ENCODE results near the gene PIP5K1C.

The PIP5K1C gene

GRCh38 chr19:3698386-3698950 is 1.8 kb downstream of the PIP5K1C start:
- in situ Hi-C loops (cut with MboI; ENCODE audit: low sequenced_read_pairs, unreplicated experiment) = no loop called here
- TF ChIP-seq, protein P1, sequence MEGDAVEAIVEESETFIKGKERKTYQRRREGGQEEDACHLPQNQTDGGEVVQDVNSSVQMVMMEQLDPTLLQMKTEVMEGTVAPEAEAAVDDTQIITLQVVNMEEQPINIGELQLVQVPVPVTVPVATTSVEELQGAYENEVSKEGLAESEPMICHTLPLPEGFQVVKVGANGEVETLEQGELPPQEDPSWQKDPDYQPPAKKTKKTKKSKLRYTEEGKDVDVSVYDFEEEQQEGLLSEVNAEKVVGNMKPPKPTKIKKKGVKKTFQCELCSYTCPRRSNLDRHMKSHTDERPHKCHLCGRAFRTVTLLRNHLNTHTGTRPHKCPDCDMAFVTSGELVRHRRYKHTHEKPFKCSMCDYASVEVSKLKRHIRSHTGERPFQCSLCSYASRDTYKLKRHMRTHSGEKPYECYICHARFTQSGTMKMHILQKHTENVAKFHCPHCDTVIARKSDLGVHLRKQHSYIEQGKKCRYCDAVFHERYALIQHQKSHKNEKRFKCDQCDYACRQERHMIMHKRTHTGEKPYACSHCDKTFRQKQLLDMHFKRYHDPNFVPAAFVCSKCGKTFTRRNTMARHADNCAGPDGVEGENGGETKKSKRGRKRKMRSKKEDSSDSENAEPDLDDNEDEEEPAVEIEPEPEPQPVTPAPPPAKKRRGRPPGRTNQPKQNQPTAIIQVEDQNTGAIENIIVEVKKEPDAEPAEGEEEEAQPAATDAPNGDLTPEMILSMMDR (IDR thresholded peaks at IDR 0.05; ENCODE audit: borderline replicate concordance, control extremely low read depth, extremely low read depth, insufficient read depth, missing control alignments) = no peak
- DNase-seq (ENCODE audit: low spot score) = no peak

DNA sequence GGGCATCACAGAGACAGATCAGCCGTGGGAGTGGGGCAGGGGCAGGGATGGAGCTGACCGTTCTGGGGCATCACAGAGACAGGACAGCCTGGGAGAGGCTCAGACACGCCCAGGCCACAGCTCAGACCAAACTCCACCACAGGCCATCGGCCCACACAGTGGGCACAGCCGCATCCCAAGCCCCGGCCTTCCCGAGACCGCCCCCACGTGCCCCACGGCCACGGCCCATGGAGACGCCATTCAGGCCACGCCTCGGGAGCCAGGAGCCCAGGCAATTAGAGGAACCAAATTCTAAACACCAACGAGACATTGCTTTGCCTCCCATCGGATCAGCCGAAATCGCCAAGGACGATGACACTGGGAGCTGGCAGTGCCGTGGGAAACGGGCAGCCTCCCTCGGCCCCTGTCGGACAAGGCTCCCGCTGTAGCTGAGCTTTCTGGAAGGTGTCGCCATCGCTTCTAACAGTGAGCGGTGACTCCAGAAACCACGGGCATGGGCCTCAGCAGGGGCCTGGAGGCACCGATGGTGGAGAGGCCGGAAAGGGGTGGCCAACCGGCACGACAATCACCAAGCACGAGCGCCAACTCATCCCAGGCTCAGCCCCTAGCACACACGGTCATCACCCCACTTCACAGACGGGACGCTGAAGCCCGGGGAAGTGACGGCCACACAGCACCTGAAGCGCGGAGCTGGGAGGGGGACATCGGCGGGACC is 2.4 kb downstream of the PIP5K1C start:
- in situ Hi-C loops (cut with MboI; ENCODE audit: low sequenced_read_pairs, unreplicated experiment) = no loop called here
- DNase-seq (ENCODE audit: low spot score) = no peak
- TF ChIP-seq, protein P1 (IDR thresholded peaks at IDR 0.05; ENCODE audit: borderline replicate concordance, control extremely low read depth, extremely low read depth, insufficient read depth, missing control alignments) = no peak

DNA sequence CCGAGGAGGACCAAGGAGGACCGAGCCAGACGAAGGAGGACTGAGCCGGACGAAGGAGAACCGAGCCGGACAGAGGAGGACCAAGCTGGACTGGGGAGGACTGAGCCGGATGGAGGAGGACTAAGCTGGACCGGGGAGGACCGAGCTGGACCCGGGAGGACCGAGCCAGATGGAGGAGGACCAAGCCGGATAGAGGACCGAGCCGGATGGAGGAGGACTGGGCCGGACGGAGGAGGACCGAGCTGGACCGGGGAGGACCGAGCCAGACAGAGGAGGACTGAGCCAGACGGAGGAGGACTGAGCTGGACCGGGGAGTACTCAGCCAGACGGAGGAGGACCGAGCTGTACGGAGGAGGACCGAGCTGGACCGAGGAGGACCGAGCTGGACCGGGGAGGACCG is 3.2 kb downstream of the PIP5K1C start:
- in situ Hi-C loops (cut with MboI; ENCODE audit: low sequenced_read_pairs, unreplicated experiment) = no loop called here
- DNase-seq (ENCODE audit: low spot score) = no peak
- TF ChIP-seq, protein P1 (IDR thresholded peaks at IDR 0.05; ENCODE audit: borderline replicate concordance, control extremely low read depth, extremely low read depth, insufficient read depth, missing control alignments) = no peak

GRCh38 chr19:3696660-3696995 is 3.6 kb downstream of the PIP5K1C start:
- DNase-seq (ENCODE audit: low spot score) = no peak
- TF ChIP-seq, protein P1 (IDR thresholded peaks at IDR 0.05; ENCODE audit: borderline replicate concordance, control extremely low read depth, extremely low read depth, insufficient read depth, missing control alignments) = no peak
- in situ Hi-C loops (cut with MboI; ENCODE audit: low sequenced_read_pairs, unreplicated experiment) = no loop called here

GRCh38 chr19:3695986-3696659 is 4.1 kb downstream of the PIP5K1C start:
- in situ Hi-C loops (cut with MboI; ENCODE audit: low sequenced_read_pairs, unreplicated experiment) = no loop called here

GRCh38 chr19:3695124-3695733 is 5.0 kb downstream of the PIP5K1C start:
- TF ChIP-seq, protein P1 (IDR thresholded peaks at IDR 0.05; ENCODE audit: borderline replicate concordance, control extremely low read depth, extremely low read depth, insufficient read depth, missing control alignments) = no peak
- no peak for DNase-seq (ENCODE audit: low spot score)
- in situ Hi-C loops (cut with MboI; ENCODE audit: low sequenced_read_pairs, unreplicated experiment) = no loop called here

More at GRCh38 chr19:3695986-3696659, 4.1 kb downstream of the PIP5K1C start:
- TF ChIP-seq, protein P1 (IDR thresholded peaks at IDR 0.05; ENCODE audit: borderline replicate concordance, control extremely low read depth, extremely low read depth, insufficient read depth, missing control alignments) = no peak
- DNase-seq (ENCODE audit: low spot score) = no peak
